GM18951 (cell line): Measurements from ENCODE around the gene MTMR6.

Experiments used
- POLR2A ChIP-seq: IDR thresholded peaks from 4 replicates; pipeline ENCODE4 v1.6.1; 2011; ENCODE audit warnings: mild to moderate bottlenecking; ENCODE audit not compliant: insufficient read length, insufficient read depth; ENCODE audit errors: extremely low read depth
- in situ Hi-C: fragments of 300-500 bp; cut with MboI; formaldehyde crosslinking; loops from one replicate; pipeline ENCODE4 v1.12.0; 2022; ENCODE audit warnings: low sequenced_read_pairs, mixed read lengths, inconsistent platforms; ENCODE audit not compliant: unreplicated experiment

Gene MTMR6

GRCh38 chr13:25218019-25218418 lies 69.3 kb downstream of the MTMR6 start:
- in situ Hi-C loops: no loop called here
- TF ChIP-seq POLR2A: no peak

- in situ Hi-C loops: no loop called here
- TF ChIP-seq POLR2A: no peak
Measured at GRCh38 chr13:25217023-25217885, 70.0 kb downstream of the MTMR6 start.

GRCh38 chr13:25215253-25215575 lies 72.1 kb downstream of the MTMR6 start:
- in situ Hi-C loops: no loop called here

GRCh38 chr13:25214491-25215252 lies 72.6 kb downstream of the MTMR6 start:
- no peak for TF ChIP-seq POLR2A
- in situ Hi-C loops: no loop called here

More at GRCh38 chr13:25215253-25215575, 72.1 kb downstream of the MTMR6 start:
- TF ChIP-seq POLR2A: no peak

GRCh38 chr13:25213715-25214114 lies 73.6 kb downstream of the MTMR6 start:
- TF ChIP-seq POLR2A: no peak
- in situ Hi-C loops: no loop called here

- no peak for TF ChIP-seq POLR2A
- in situ Hi-C loops: no loop called here
Measured at GRCh38 chr13:25210842-25211569, 76.3 kb downstream of the MTMR6 start.

DNA sequence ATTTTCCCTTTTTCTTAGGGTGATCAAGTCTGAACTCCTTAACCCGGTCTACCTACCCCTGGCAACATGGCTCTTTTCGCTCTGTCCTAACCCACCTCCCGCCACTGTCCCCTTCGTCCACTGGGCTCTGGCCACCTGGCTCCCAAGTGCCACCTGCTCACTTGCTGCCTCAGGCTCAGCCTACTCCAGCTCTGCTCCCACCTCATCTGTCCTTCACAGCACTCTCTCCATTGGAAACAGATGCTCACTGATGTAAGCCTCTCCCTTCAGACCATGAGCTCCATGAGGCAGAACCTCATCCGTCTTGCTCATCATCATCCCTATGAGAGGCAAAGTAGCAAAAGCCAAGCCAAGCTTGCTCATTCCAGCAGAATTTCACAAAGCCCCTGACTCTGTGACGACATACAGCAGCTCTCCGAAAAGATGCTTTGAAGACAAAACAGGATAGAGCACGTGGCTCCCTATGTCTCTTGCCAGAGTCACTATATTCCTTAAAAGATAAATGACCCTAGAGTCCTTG lies 79.9 kb downstream of the MTMR6 start:
- in situ Hi-C loops: no loop called here
- TF ChIP-seq POLR2A: no peak

GRCh38 chr13:25204863-25205262 lies 82.4 kb downstream of the MTMR6 start:
- no peak for TF ChIP-seq POLR2A
- in situ Hi-C loops: no loop called here

DNA sequence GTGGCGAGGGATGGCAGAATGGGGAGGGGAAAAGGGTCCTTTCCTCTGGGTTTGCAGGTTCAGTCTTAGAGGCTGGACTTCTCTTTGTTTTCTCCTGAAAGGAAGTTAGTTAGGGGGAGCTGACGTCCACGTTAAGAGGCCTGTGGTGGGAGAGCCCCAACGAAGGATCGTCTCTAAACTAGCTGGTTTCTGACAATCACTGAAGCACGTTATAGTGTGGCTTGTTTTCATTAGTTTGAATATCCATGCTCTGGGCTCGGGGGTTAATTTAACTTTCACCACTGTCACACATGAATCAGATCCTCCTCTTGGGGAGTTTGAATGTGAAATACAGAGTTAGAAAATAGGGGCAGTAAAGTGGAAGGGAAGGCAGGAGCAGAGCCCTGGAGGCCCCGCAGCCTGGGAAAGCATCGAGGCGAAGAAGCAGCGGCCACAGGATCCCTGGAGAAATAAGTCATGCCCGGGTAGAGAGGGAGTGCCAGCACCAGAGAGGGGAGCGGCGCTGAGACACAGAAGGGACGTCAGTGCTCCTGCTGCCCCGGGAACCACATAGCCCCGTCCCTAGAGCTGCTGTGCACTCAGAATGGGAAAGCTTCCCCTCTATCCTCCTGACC lies 84.1 kb downstream of the MTMR6 start:
- in situ Hi-C loops: no loop called here
- no peak for TF ChIP-seq POLR2A

DNA sequence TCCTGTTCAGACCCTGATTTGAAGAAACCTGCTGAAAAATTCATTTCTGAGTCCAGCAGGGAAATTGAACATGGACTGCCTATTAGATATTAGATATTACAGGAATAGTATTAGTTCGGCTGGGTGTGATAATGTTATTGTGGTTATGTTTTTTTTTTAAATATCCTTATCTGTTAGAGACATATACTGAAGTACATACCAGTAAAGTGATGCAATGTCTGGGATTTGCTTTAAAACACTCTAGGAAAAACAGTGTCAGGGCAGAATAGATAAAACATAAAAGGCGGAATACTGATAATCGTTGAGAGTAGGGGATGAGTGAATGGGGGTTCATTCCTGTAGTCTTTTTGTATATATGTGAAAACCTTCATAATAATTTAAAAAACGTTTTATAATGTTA lies 86.5 kb downstream of the MTMR6 start:
- in situ Hi-C loops: no loop called here
- TF ChIP-seq POLR2A: no peak

DNA sequence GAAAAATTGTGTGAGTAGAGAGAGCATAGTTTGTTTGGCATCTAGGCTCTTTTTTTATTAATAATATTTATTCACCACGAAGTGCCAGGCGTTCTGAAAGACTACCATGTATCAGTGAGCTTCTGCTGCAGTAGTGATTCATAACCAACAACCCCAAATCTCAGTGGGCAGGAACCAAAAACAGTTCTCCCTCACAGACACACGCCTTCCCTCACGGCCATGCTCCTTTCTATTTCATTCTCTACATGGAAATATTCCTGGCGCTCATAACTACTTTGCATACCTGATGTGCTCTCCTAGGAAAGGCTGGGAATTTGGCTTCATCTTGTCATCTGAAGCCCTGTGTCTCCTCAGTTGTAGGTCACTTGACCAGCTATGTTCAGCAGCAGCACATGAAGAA lies 88.6 kb downstream of the MTMR6 start:
- in situ Hi-C loops: no loop called here

GRCh38 chr13:25196971-25197370 lies 90.3 kb downstream of the MTMR6 start:
- no peak for TF ChIP-seq POLR2A
- in situ Hi-C loops: no loop called here

More for the DNA sequence above, 88.6 kb downstream of the MTMR6 start:
- no peak for TF ChIP-seq POLR2A
